ENCODE data around the gene CTTNBP2NL. TPM values are rescaled to one million over a fixed set of nuclear protein-coding genes. Genes with fewer than 3 reads are reported as not detected.

Gene CTTNBP2NL
- total and polyA plus RNA-seq, 2 experiments from 2014 or later, result 18.5 to 31.0 TPM

DNA sequence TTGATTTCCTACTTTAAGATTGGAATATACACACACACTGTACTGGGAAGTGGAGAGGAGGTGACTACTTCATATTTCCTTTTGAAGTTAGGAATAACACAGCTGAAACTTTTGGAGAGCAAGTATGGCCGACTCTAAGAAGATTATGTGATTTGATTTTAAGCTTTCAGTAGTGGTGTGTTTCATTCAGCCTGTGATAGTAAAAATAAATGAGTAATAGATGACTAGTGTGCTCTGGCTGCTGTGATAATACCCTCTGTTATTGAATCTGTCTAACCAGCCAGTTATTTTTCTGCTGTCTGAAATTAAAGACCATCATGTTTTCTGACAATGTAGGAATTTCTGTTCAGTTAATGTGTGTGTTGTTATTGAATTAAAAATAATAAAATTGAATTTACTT is 48.3 kb downstream of the CTTNBP2NL start (continued):
- TF ChIP-seq, protein P1, sequence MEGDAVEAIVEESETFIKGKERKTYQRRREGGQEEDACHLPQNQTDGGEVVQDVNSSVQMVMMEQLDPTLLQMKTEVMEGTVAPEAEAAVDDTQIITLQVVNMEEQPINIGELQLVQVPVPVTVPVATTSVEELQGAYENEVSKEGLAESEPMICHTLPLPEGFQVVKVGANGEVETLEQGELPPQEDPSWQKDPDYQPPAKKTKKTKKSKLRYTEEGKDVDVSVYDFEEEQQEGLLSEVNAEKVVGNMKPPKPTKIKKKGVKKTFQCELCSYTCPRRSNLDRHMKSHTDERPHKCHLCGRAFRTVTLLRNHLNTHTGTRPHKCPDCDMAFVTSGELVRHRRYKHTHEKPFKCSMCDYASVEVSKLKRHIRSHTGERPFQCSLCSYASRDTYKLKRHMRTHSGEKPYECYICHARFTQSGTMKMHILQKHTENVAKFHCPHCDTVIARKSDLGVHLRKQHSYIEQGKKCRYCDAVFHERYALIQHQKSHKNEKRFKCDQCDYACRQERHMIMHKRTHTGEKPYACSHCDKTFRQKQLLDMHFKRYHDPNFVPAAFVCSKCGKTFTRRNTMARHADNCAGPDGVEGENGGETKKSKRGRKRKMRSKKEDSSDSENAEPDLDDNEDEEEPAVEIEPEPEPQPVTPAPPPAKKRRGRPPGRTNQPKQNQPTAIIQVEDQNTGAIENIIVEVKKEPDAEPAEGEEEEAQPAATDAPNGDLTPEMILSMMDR (conservative IDR thresholded peaks at IDR 0.05; ENCODE audit: low read depth in 2 of 2), result no peak
- no peak for TF ChIP-seq EZH2 (IDR thresholded peaks at IDR 0.05; ENCODE audit: low read depth, unreplicated experiment)
- TF ChIP-seq POLR2AphosphoS5 (IDR thresholded peaks at IDR 0.05; ENCODE audit: low read depth), result no peak
- no peak for TF ChIP-seq NANOG (IDR thresholded peaks at IDR 0.05; ENCODE audit: borderline replicate concordance)
- no peak for TF ChIP-seq ZNF331 (CRISPR knock-in tag; IDR thresholded peaks at IDR 0.05; ENCODE audit: low read depth)
- TF ChIP-seq CREB1 (CRISPR knock-in tag; IDR thresholded peaks at IDR 0.05; ENCODE audit: low read depth), result no peak
- TF ChIP-seq, protein P2, sequence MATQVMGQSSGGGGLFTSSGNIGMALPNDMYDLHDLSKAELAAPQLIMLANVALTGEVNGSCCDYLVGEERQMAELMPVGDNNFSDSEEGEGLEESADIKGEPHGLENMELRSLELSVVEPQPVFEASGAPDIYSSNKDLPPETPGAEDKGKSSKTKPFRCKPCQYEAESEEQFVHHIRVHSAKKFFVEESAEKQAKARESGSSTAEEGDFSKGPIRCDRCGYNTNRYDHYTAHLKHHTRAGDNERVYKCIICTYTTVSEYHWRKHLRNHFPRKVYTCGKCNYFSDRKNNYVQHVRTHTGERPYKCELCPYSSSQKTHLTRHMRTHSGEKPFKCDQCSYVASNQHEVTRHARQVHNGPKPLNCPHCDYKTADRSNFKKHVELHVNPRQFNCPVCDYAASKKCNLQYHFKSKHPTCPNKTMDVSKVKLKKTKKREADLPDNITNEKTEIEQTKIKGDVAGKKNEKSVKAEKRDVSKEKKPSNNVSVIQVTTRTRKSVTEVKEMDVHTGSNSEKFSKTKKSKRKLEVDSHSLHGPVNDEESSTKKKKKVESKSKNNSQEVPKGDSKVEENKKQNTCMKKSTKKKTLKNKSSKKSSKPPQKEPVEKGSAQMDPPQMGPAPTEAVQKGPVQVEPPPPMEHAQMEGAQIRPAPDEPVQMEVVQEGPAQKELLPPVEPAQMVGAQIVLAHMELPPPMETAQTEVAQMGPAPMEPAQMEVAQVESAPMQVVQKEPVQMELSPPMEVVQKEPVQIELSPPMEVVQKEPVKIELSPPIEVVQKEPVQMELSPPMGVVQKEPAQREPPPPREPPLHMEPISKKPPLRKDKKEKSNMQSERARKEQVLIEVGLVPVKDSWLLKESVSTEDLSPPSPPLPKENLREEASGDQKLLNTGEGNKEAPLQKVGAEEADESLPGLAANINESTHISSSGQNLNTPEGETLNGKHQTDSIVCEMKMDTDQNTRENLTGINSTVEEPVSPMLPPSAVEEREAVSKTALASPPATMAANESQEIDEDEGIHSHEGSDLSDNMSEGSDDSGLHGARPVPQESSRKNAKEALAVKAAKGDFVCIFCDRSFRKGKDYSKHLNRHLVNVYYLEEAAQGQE (IDR thresholded peaks at IDR 0.05; ENCODE audit: unreplicated experiment), result no peak
- no peak for TF ChIP-seq JUNB (IDR thresholded peaks at IDR 0.05; ENCODE audit: unreplicated experiment)

DNA sequence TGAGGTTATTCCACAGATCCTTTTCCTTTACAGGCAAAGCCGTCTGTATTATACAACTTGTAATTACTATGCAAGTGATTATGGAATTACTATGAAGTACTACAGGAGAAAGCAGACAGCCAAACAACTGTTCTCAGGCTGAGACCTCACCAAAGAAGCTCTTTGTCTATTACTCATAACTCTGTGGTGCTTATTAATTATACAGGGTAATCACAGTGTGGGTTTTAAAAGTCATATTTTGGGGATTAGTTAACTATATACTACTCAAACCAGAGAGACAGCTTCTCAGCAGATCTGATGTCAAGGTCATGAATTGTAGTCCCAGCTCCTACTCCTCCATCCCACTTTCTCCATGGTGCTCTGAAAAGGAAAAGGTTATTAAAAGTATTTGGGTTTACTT is 49.6 kb downstream of the CTTNBP2NL start:
- Histone ChIP-seq H3K9me2 (ENCODE audit: insufficient read depth) (no peaks in the 10 kb centered on the region), H3K27me3 (ENCODE audit: insufficient read depth) (no peaks in the 10 kb centered on the region), H3K4me1 (ENCODE audit: insufficient read depth) (no peaks in the 10 kb centered on the region), H3K4me3 (no peak overlapping the region), H3K36me3 (ENCODE audit: insufficient read depth) (0 out of 2 replicates have a peak, but pooled peaks cover 6% of the 10 kb centered on the region), H3K27ac (ENCODE audit: low read depth) (no peak overlapping the region), H2AFZ (no peak overlapping the region), H3K4me2 (no peak overlapping the region), H3K79me2 (replicated peaks; ENCODE audit: insufficient read depth) (peaks cover 9% of the 10 kb centered on the region), H3F3A (replicated peaks; ENCODE audit: low read depth) (no peaks in the 10 kb centered on the region), H4K20me1 (replicated peaks; ENCODE audit: insufficient read depth) (peaks cover 21% of the 10 kb centered on the region)
- Mint-ChIP-seq H3K27me3 (ENCODE audit: insufficient read depth, low read depth, poor library complexity) (no peaks in the 10 kb centered on the region), H3K36me3 (ENCODE audit: low read depth) (peaks cover 9% of the 10 kb centered on the region; the same call in 1 of the 3 replicates), H3K9me3 (no peaks in the 10 kb centered on the region), H3K4me1 (no peaks in the 10 kb centered on the region), H3K27ac (no peak overlapping the region), H3K4me3 (no peak overlapping the region)
- no peak for DNase-seq (ENCODE audit: low spot score)
- ATAC-seq, result no peak
- TF ChIP-seq ZNF331 (CRISPR knock-in tag; IDR thresholded peaks at IDR 0.05; ENCODE audit: low read depth) (no peak), CREB1 (CRISPR knock-in tag; IDR thresholded peaks at IDR 0.05; ENCODE audit: low read depth) (no peak), POLR2AphosphoS5 (IDR thresholded peaks at IDR 0.05; ENCODE audit: low read depth) (no peak), STAT1 (IDR thresholded peaks at IDR 0.05; ENCODE audit: unreplicated experiment) (no peak), EZH2phosphoT487 (IDR thresholded peaks at IDR 0.05; ENCODE audit: unreplicated experiment) (no peak)
- TF ChIP-seq, protein P3, sequence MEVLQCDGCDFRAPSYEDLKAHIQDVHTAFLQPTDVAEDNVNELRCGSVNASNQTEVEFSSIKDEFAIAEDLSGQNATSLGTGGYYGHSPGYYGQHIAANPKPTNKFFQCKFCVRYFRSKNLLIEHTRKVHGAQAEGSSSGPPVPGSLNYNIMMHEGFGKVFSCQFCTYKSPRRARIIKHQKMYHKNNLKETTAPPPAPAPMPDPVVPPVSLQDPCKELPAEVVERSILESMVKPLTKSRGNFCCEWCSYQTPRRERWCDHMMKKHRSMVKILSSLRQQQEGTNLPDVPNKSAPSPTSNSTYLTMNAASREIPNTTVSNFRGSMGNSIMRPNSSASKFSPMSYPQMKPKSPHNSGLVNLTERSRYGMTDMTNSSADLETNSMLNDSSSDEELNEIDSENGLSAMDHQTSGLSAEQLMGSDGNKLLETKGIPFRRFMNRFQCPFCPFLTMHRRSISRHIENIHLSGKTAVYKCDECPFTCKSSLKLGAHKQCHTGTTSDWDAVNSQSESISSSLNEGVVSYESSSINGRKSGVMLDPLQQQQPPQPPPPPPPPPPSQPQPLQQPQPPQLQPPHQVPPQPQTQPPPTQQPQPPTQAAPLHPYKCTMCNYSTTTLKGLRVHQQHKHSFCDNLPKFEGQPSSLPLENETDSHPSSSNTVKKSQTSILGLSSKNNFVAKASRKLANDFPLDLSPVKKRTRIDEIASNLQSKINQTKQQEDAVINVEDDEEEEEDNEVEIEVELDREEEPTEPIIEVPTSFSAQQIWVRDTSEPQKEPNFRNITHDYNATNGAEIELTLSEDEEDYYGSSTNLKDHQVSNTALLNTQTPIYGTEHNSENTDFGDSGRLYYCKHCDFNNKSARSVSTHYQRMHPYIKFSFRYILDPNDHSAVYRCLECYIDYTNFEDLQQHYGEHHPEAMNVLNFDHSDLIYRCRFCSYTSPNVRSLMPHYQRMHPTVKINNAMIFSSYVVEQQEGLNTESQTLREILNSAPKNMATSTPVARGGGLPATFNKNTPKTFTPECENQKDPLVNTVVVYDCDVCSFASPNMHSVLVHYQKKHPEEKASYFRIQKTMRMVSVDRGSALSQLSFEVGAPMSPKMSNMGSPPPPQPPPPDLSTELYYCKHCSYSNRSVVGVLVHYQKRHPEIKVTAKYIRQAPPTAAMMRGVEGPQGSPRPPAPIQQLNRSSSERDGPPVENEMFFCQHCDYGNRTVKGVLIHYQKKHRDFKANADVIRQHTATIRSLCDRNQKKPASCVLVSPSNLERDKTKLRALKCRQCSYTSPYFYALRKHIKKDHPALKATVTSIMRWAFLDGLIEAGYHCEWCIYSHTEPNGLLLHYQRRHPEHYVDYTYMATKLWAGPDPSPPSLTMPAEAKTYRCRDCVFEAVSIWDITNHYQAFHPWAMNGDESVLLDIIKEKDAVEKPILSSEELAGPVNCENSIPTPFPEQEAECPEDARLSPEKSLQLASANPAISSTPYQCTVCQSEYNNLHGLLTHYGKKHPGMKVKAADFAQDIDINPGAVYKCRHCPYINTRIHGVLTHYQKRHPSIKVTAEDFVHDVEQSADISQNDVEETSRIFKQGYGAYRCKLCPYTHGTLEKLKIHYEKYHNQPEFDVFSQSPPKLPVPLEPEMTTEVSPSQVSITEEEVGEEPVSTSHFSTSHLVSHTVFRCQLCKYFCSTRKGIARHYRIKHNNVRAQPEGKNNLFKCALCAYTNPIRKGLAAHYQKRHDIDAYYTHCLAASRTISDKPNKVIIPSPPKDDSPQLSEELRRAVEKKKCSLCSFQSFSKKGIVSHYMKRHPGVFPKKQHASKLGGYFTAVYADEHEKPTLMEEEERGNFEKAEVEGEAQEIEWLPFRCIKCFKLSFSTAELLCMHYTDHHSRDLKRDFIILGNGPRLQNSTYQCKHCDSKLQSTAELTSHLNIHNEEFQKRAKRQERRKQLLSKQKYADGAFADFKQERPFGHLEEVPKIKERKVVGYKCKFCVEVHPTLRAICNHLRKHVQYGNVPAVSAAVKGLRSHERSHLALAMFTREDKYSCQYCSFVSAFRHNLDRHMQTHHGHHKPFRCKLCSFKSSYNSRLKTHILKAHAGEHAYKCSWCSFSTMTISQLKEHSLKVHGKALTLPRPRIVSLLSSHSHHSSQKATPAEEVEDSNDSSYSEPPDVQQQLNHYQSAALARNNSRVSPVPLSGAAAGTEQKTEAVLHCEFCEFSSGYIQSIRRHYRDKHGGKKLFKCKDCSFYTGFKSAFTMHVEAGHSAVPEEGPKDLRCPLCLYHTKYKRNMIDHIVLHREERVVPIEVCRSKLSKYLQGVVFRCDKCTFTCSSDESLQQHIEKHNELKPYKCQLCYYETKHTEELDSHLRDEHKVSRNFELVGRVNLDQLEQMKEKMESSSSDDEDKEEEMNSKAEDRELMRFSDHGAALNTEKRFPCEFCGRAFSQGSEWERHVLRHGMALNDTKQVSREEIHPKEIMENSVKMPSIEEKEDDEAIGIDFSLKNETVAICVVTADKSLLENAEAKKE (CRISPR knock-in tag; IDR thresholded peaks at IDR 0.05), result no peak
